Endothelial cell of umbilical vein (primary cell): Measurements from ENCODE around the gene TXNIP. TPM values are rescaled to one million over a fixed set of nuclear protein-coding genes. Genes with fewer than 3 reads are reported as not detected.

Source experiments
- BruUV-seq: library from RNA; stranded (reverse); fragments of 400-500 nt; replicated peaks from 2 replicates; lab custom pipeline; 2021; lab: Mats Ljungman, UMichigan
- CTCF ChIA-PET: fragments of 300-600, 350-600 bp; sonication (Branson Sonifier 250); formaldehyde crosslinking; loops from one replicate; lab custom pipeline; 2021; ENCODE audit warnings: antibody characterized with exemption, inconsistent platforms; lab: Charles Lee
- POLR2A ChIA-PET: fragments of 300-600, 350-600 bp; sonication (Branson Sonifier 250); formaldehyde crosslinking; loops from one replicate; lab custom pipeline; 2021; ENCODE audit warnings: antibody characterized with exemption, inconsistent platforms; lab: Charles Lee
- DNase-seq: peaks from one replicate; pipeline ENCODE4 v3.0.0-alpha.2; 2011; ENCODE audit warnings: low read depth, low spot score
- FAIRE-seq: peaks from 2 replicates; lab custom pipeline; 2011; peaks lifted over from hg19 to GRCh38; lab: Jason Lieb, UNC
- H2AFZ ChIP-seq: 2 replicates; pipeline ENCODE4 v1.6.0; 2012; ENCODE audit warnings: low read depth, low read length, control low read depth, inconsistent platforms
- H3K27ac ChIP-seq: 2 replicates; pipeline ENCODE4 v1.5.1; 2011; ENCODE audit warnings: low read depth, mild to moderate bottlenecking, control low read depth, low read length, moderate library complexity; ENCODE audit not compliant: insufficient read depth
- H3K27me3 ChIP-seq, 2 experiments: 2 replicates each; pipeline versions ENCODE4 v1.6.0 to v1.6.1; 2011; ENCODE audit warnings: low read length in 2 of 2, mixed read lengths in 1 of 2; ENCODE audit not compliant: control insufficient read depth in 2 of 2, insufficient read depth in 2 of 2
- H3K36me3 ChIP-seq, 2 experiments: 2 replicates in 1 of 2; 3 replicates in 1 of 2; pipeline ENCODE4 v1.5.1; 2011; ENCODE audit warnings: low read length in 2 of 2, mild to moderate bottlenecking in 1 of 2, moderate library complexity in 1 of 2; ENCODE audit not compliant: control insufficient read depth in 2 of 2, insufficient read depth in 2 of 2; ENCODE audit errors: extremely low read depth in 1 of 2
- H3K4me1 ChIP-seq: 3 replicates; pipeline ENCODE4 v1.5.1; 2011; ENCODE audit warnings: mild to moderate bottlenecking, low read length; ENCODE audit not compliant: control insufficient read depth, insufficient read depth; ENCODE audit errors: extremely low read depth
- H3K4me2 ChIP-seq: 2 replicates; pipeline ENCODE4 v1.6.1; 2011; ENCODE audit warnings: low read length, control low read depth, mixed read lengths; ENCODE audit not compliant: insufficient read depth
- H3K4me3 ChIP-seq, 3 experiments: fragments of 200-600 bp in 1 of 3; sonication (generic), shearing (Covaris generic) in 1 of 3; replicated peaks in 1 of 3; 2 replicates each; pipeline ENCODE4 v1.5.1; 2011 to 2016; ENCODE audit warnings: control low read depth in 3 of 3, low read length in 3 of 3, mild to moderate bottlenecking in 2 of 3, inconsistent platforms in 1 of 3, low read depth in 1 of 3, moderate library complexity in 1 of 3; ENCODE audit not compliant: insufficient read depth in 1 of 3
- H3K79me2 ChIP-seq: 2 replicates; pipeline ENCODE4 v1.6.0; 2012; ENCODE audit warnings: low read length, inconsistent platforms; ENCODE audit not compliant: control insufficient read depth, insufficient read depth
- H3K9ac ChIP-seq: replicated peaks from 2 replicates; pipeline ENCODE3; 2011; ENCODE audit warnings: low read length, control low read depth; ENCODE audit not compliant: insufficient read depth; ENCODE audit errors: extremely low read depth
- H3K9me1 ChIP-seq: replicated peaks from 3 replicates; pipeline ENCODE4 v1.6.0; 2011; ENCODE audit warnings: mild to moderate bottlenecking, low read length; ENCODE audit not compliant: control insufficient read depth, insufficient read depth; ENCODE audit errors: extremely low read depth
- H3K9me3 ChIP-seq: replicated peaks from 2 replicates; pipeline ENCODE4 v1.5.1; 2012; ENCODE audit warnings: low read length, inconsistent platforms; ENCODE audit not compliant: control insufficient read depth, insufficient read depth
- H4K20me1 ChIP-seq: replicated peaks from 2 replicates; pipeline ENCODE3; 2011; ENCODE audit warnings: mild to moderate bottlenecking, low read length; ENCODE audit not compliant: control insufficient read depth, insufficient read depth; ENCODE audit errors: extremely low read depth
- MYC ChIP-seq: IDR thresholded peaks from one replicate; pipeline ENCODE4 v1.6.1; 2011; ENCODE audit warnings: mild to moderate bottlenecking, low read depth, low read length
- POLR2A ChIP-seq: IDR thresholded peaks from 2 replicates; pipeline ENCODE4 v1.6.1; 2012; ENCODE audit warnings: low read depth, mild to moderate bottlenecking, control low read depth, low read length
- POLR2AphosphoS5 ChIP-seq: IDR thresholded peaks from 2 replicates; pipeline ENCODE4 v1.6.1; 2012; ENCODE audit warnings: low read depth, mild to moderate bottlenecking, control low read depth, low read length, moderate library complexity; ENCODE audit not compliant: insufficient read depth
- dilution Hi-C: fragments of 300-500 bp; cut with MboI; formaldehyde crosslinking; loops from one replicate; pipeline ENCODE4 v1.15.0; 2019; ENCODE audit warnings: low sequenced_read_pairs; ENCODE audit not compliant: extremely low pct_ligation_motif_present
- intact Hi-C: fragments of 100-400 bp; cut with micrococcal nuclease; formaldehyde crosslinking; loops from one replicate; pipeline ENCODE4 v1.10.0; 2022
- polyA plus RNA-seq, 4 experiments: library from polyadenylated mRNA; depleted of rRNA in 3 of 4; stranded (reverse) in 3 of 4; unstranded in 1 of 4; fragments of >200 nt; gene quantifications; 2 replicates each; pipeline versions ENCODE4 v1.2.1 to v1.2.3, GENCODE V29; 2011 to 2012; ENCODE audit warnings: missing spikeins in 1 of 4
- total RNA-seq: library from RNA; stranded (reverse); gene quantifications from 2 replicates; pipeline ENCODE4 v1.2.3, GENCODE V29; 2021

Gene TXNIP
- total and polyA plus RNA-seq, 2 donors (not counting 3 experiments of a cell fraction or from before 2014, with no cell fraction given) = 9.1 to 21.8 TPM

DNA sequence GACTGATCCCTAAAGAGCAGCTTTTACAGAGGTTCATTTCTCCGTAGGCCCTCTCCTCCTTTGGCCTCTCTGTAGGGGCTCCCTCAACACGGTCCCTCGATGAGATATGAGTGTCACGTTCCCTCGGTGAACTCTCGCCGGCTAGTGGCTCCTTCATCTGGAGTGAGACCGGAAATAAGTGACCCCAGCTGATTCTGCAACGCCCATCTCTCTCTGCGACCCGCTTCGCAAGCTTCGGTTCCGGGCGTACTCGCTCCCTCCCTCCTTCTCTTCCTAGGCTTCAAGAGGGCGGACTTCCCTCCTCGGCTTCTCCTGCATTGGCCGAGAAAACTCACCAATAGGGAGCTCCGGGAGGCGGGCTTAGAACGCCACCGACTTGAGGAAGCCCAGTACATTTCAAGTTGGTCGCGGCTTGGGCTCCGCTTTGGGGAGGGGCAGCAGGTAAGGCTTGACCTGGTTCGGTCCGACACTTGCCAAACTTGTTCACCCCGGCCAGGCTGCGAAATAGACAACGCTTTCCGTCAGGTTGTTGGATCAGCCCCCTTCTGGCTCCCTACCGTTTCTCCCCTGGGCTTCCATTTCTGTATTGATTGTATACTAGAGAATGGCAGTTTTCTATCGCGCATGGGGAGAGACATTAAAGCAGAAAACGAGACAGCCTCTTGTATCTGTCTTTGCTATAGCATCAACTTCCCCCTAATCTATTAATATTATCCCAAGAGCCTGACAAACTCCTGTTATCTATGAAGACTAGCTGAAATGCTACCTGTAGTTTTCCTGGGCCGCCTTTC is 31.9 kb downstream of the TXNIP start, which contains the start of the genes ANKRD34A and POLR3GL:
Gene ANKRD34A, minus strand, starts transcription at position 248 of the 791 bp plus-strand sequence. CDS start 2,816 bp downstream, outside the sequence.
Gene POLR3GL, plus strand, starts transcription at position 363 of the 791 bp plus-strand sequence. CDS start 10,176 bp downstream, outside the sequence.
- Histone ChIP-seq H3K9me1 (no peaks in the 10 kb centered on the region), H4K20me1 (no peaks in the 10 kb centered on the region), H3K9me3 (no peaks in the 10 kb centered on the region), H3K36me3 (no peaks in the 10 kb centered on the region), H3K4me3 (peak within 1 kb of the TSS; percentile 38 to 77 (median 60)), H3K27ac (peak within 1 kb of the TSS; percentile 43), H3K79me2 (no peaks in the 10 kb centered on the region), H3K4me1 (peaks cover 34% of the 10 kb centered on the region), H3K27me3 (no peaks in the 10 kb centered on the region), H2AFZ (peak within 1 kb of the TSS; percentile 81), H3K4me2 (peak within 1 kb of the TSS; percentile 82), H3K9ac (peak within 1 kb of the TSS; percentile 49)
- FAIRE-seq = peak; percentile 99
- peak; percentile 96 for DNase-seq
- dilution Hi-C loops = no loop called here
- peak; percentile 61 for TF ChIP-seq POLR2AphosphoS5
- peak; percentile 82 for TF ChIP-seq POLR2A
- TF ChIP-seq MYC = no peak
- intact Hi-C loops = loop anchor here (1.0 kb wide), 2 partner anchors 32 to 37 kb away; partner anchors contain the start of genes RBM8A and TXNIP
- POLR2A ChIA-PET = interaction anchor here (0.6 to 1.8 kb wide), 10 partner anchors 9 to 106 kb away, joined by 3 to 10 read pairs (median 4); partner anchors contain the start of genes PIAS3 and RBM8A
- TSS peak; percentile 84 for BruUV-seq
- CTCF ChIA-PET = interaction anchor here (0.8 to 2.5 kb wide), 14 partner anchors 13 to 119 kb away, joined by 3 to 23 read pairs (median 7); partner anchors contain the start of genes NUDT17, PEX11B, PIAS3 and RBM8A
